Peyer's patch (tissue), 4 donors: ENCODE results near the gene CFAP77.

Source experiments
- CTCF ChIP-seq, 6 experiments: fragments of 450-650 bp in 4 of 6; fragments of 200-600 bp in 2 of 6; sonication (generic) in 1 of 6; IDR thresholded peaks; one replicate each; pipeline ENCODE4 v1.5.1; 2017 to 2019; ENCODE audit warnings: antibody characterized with exemption in 6 of 6, mild to moderate bottlenecking in 3 of 6, moderate library complexity in 1 of 6
- POLR2A ChIP-seq, 2 donors: fragments of 450-650 bp; IDR thresholded peaks; one replicate each; pipeline ENCODE4 v1.5.1; 2017; ENCODE audit warnings: antibody characterized with exemption in 2 of 2, mild to moderate bottlenecking in 2 of 2, moderate library complexity in 2 of 2

GRCh38 chr9:132587592-132587955 lies 177.6 kb downstream of the CFAP77 start:
- TF ChIP-seq CTCF (IDR thresholded peaks at IDR 0.05) (no peak), POLR2A (IDR thresholded peaks at IDR 0.05) (no peak)
